Esophagus muscularis mucosa (tissue), 4 donors: Measurements from ENCODE around the gene TMEM123. TPM values are rescaled to one million over a fixed set of nuclear protein-coding genes. Genes with fewer than 3 reads are reported as not detected.
"Not testable (repeated sequence)": the region's sequence is repeated elsewhere in the genome, so short reads cannot be mapped to it uniquely, and the experiment has no call there.

Experiments used
- DNase-seq: peaks from one replicate; pipeline ENCODE4 v3.0.0-alpha.2; 2017; ENCODE audit errors: extremely low spot score
- H3K27ac ChIP-seq, 4 donors: fragments of 200-600 bp; sonication (generic); replicated peaks in 1 of 4; 1 replicate in 3 of 4; 2 replicates in 1 of 4; pipeline ENCODE4 v1.5.1; 2016 to 2019; ENCODE audit warnings: mild to moderate bottlenecking in 1 of 4
- H3K27me3 ChIP-seq, 4 donors: fragments of 200-600 bp; sonication (generic); one replicate each; pipeline versions ENCODE4 v1.5.1 to v1.6.0; 2016 to 2019
- H3K36me3 ChIP-seq, 4 donors: fragments of 200-600 bp; sonication (generic); one replicate each; pipeline ENCODE4 v1.5.1; 2016 to 2019
- H3K4me1 ChIP-seq, 4 donors: fragments of 200-600 bp; sonication (generic); one replicate each; pipeline ENCODE4 v1.5.1; 2016 to 2019
- H3K4me3 ChIP-seq, 4 donors: fragments of 200-600 bp; sonication (generic); 1 replicate in 2 of 4; 2 replicates in 2 of 4; pipeline ENCODE4 v1.5.1; 2016 to 2019; ENCODE audit warnings: mild to moderate bottlenecking in 4 of 4, moderate library complexity in 1 of 4
- H3K9me3 ChIP-seq, 4 donors: fragments of 200-600 bp; sonication (generic); 1 replicate in 3 of 4; 2 replicates in 1 of 4; pipeline ENCODE4 v1.5.1; 2016 to 2019
- EP300 ChIP-seq: sonication (generic); formaldehyde crosslinking; IDR thresholded peaks from one replicate; pipeline ENCODE4 v1.6.1; 2017; ENCODE audit warnings: antibody characterized with exemption
- POLR2A ChIP-seq: fragments of 450-650 bp; IDR thresholded peaks from one replicate; pipeline ENCODE4 v1.6.1; 2017; ENCODE audit warnings: antibody characterized with exemption, moderate library complexity, mild to moderate bottlenecking, low read depth
- POLR2AphosphoS5 ChIP-seq, 2 donors: sonication (generic); formaldehyde crosslinking; IDR thresholded peaks; one replicate each; pipeline ENCODE4 v1.6.1; 2017; ENCODE audit warnings: antibody characterized with exemption in 2 of 2
- WGBS: methylation state at CpG from one replicate; pipeline ENCODE4 v1.1.5; 2018; 5-methylcytosine and 5-hydroxymethylcytosine counted together
- intact Hi-C: fragments of 100-400 bp; cut with DNase I; formaldehyde crosslinking; loops from one replicate; pipeline ENCODE4 v1.15.1; 2023
- total RNA-seq, 4 donors: library from RNA; depleted of rRNA; stranded (reverse); fragments of >200 nt; gene quantifications; one replicate each; pipeline versions ENCODE4 v1.1.0 to v1.2.1, GENCODE V29; 2016
- TF ChIP-seq, protein P1 (sequence below), 3 experiments: fragments of 200-600 bp in 2 of 3; fragments of 450-650 bp in 1 of 3; sonication (generic) in 2 of 3; IDR thresholded peaks; one replicate each; pipeline ENCODE4 v1.5.1; 2017 to 2019; ENCODE audit warnings: antibody characterized with exemption in 3 of 3, mild to moderate bottlenecking in 2 of 3, moderate library complexity in 1 of 3

Gene TMEM123
- total RNA-seq, 4 donors from 2014 or later = 82.7 to 116 (median 88.8) TPM

GRCh38 chr11:102447193-102447592 is 5.4 kb downstream of the TMEM123 start:
- Histone ChIP-seq H3K36me3 (peaks cover 0 to 24% (median 11%) of the 10 kb centered on the region in 4 donors), H3K9me3 (no peaks in the 10 kb centered on the region), H3K27ac (no peak overlapping the region), H3K4me1 (peaks cover 11 to 37% (median 30%) of the 10 kb centered on the region in 4 donors), H3K27me3 (no peaks in the 10 kb centered on the region), H3K4me3 (no peak overlapping the region)
- DNase-seq = no peak
- TF ChIP-seq POLR2AphosphoS5 (IDR thresholded peaks at IDR 0.05) (no peak), POLR2A (no peak), EP300 (no peak)
- TF ChIP-seq, protein P1, sequence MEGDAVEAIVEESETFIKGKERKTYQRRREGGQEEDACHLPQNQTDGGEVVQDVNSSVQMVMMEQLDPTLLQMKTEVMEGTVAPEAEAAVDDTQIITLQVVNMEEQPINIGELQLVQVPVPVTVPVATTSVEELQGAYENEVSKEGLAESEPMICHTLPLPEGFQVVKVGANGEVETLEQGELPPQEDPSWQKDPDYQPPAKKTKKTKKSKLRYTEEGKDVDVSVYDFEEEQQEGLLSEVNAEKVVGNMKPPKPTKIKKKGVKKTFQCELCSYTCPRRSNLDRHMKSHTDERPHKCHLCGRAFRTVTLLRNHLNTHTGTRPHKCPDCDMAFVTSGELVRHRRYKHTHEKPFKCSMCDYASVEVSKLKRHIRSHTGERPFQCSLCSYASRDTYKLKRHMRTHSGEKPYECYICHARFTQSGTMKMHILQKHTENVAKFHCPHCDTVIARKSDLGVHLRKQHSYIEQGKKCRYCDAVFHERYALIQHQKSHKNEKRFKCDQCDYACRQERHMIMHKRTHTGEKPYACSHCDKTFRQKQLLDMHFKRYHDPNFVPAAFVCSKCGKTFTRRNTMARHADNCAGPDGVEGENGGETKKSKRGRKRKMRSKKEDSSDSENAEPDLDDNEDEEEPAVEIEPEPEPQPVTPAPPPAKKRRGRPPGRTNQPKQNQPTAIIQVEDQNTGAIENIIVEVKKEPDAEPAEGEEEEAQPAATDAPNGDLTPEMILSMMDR (IDR thresholded peaks at IDR 0.05) = no peak
- intact Hi-C loops = no loop called here

GRCh38 chr11:102446606-102447005 is 6.0 kb downstream of the TMEM123 start:
- peaks cover 0 to 24% (median 11%) of the 10 kb centered on the region in 4 donors for H3K36me3 ChIP-seq
- TF ChIP-seq, protein P1 (IDR thresholded peaks at IDR 0.05) = no peak
- TF ChIP-seq POLR2A (no peak), POLR2AphosphoS5 (IDR thresholded peaks at IDR 0.05) (no peak), EP300 (no peak)
- H3K4me3 ChIP-seq = no peak overlapping the region
- H3K4me1 ChIP-seq = peaks cover 11 to 37% (median 30%) of the 10 kb centered on the region in 4 donors
- no peak overlapping the region for H3K27ac ChIP-seq
- WGBS = 67% methylated on average over 3 of the region's 3 CpGs
- H3K9me3 ChIP-seq = no peaks in the 10 kb centered on the region
- H3K27me3 ChIP-seq = no peaks in the 10 kb centered on the region
- DNase-seq = no peak
- intact Hi-C loops = no loop called here

GRCh38 chr11:102444693-102445092 is 7.9 kb downstream of the TMEM123 start:
- intact Hi-C loops, DNase-seq, H3K27ac ChIP-seq, H3K27me3 ChIP-seq, H3K4me3 ChIP-seq, H3K9me3 ChIP-seq: not testable (repeated sequence)
- peaks cover 0 to 24% (median 11%) of the 10 kb centered on the region in 4 donors for H3K36me3 ChIP-seq
- WGBS = 95% methylated on average over 5 of the region's 5 CpGs
- peaks cover 8 to 22% (median 13%) of the 10 kb centered on the region in 4 donors for H3K4me1 ChIP-seq

GRCh38 chr11:102444142-102444541 is 8.4 kb downstream of the TMEM123 start:
- intact Hi-C loops, H3K27me3 ChIP-seq, DNase-seq, H3K27ac ChIP-seq, H3K9me3 ChIP-seq, H3K4me3 ChIP-seq: not testable (repeated sequence)
- 85% methylated on average over 4 of the region's 4 CpGs for WGBS
- Histone ChIP-seq H3K36me3 (peaks cover 0 to 24% (median 11%) of the 10 kb centered on the region in 4 donors), H3K4me1 (peaks cover 2 to 18% (median 7%) of the 10 kb centered on the region in 4 donors)

DNA sequence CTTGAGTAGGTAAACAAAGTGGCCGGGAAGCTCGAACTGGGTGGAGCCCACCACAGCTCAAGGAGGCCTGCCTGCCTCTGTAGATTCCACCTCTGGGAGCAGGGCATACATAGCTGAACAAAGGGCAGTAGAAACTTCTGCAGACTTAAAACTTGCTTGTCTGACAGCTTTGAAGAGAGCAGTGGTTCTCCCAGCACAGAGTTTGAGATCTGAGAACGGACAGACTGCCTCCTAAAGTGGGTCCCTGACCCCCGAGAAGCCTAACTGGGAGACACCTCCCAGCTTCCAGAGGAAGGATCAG is 13.6 kb downstream of the TMEM123 start:
- H3K36me3 ChIP-seq, DNase-seq, H3K9me3 ChIP-seq, H3K27me3 ChIP-seq, H3K4me3 ChIP-seq, H3K27ac ChIP-seq, intact Hi-C loops: not testable (repeated sequence)
- WGBS = 59% methylated on average over 4 of the region's 4 CpGs
- peaks cover 0 to 17% (median 6%) of the 10 kb centered on the region in 4 donors for H3K4me1 ChIP-seq

- H3K36me3 ChIP-seq = peaks cover 0 to 4% (median 0%) of the 10 kb centered on the region in 4 donors
- intact Hi-C loops = no loop called here
- no peak overlapping the region for H3K4me3 ChIP-seq
- peaks cover 0 to 17% (median 6%) of the 10 kb centered on the region in 4 donors for H3K4me1 ChIP-seq
- no peak overlapping the region for H3K27ac ChIP-seq
- no peaks in the 10 kb centered on the region for H3K27me3 ChIP-seq
- TF ChIP-seq, protein P1 (IDR thresholded peaks at IDR 0.05) = no peak
- no peak for TF ChIP-seq POLR2AphosphoS5 (IDR thresholded peaks at IDR 0.05)
- no peak for TF ChIP-seq EP300
- TF ChIP-seq POLR2A = no peak
- WGBS = 84% methylated on average over 14 of the region's 18 CpGs
- no peak for DNase-seq
- no peaks in the 10 kb centered on the region for H3K9me3 ChIP-seq
Measured at GRCh38 chr11:102438311-102439062, 14.1 kb downstream of the TMEM123 start.
